Fibroblast of lung (primary cell): ENCODE measurements around the gene EIF4E2.

Experiments used
- CTCF ChIP-seq, 2 donors: IDR thresholded peaks in 1 of 2; conservative IDR thresholded peaks in 1 of 2; 1 replicate in 1 of 2; 2 replicates in 1 of 2; pipeline ENCODE4 v1.5.1; 2011 to 2012; ENCODE audit warnings: low read length in 2 of 2, control low read depth in 1 of 2, inconsistent platforms in 1 of 2, low read depth in 1 of 2, mild to moderate bottlenecking in 1 of 2
- EZH2 ChIP-seq: IDR thresholded peaks from 2 replicates; pipeline ENCODE4 v1.5.1; 2012; ENCODE audit warnings: low read length, control low read depth, mild to moderate bottlenecking; ENCODE audit errors: missing control alignments

GRCh38 chr2:232615339-232615738 lies 64.8 kb downstream of the EIF4E2 start:
- TF ChIP-seq CTCF (conservative IDR thresholded peaks at IDR 0.05 in 1 of 2, IDR thresholded peaks at IDR 0.05 in 1 of 2; ENCODE audit: low read depth in 1 of 2, low read length in 2 of 2), result no peak
- no peak for TF ChIP-seq EZH2
